Bronchial epithelial cell (primary cell): ENCODE results near the gene IPP. TPM values are rescaled to one million over a fixed set of nuclear protein-coding genes. Genes with fewer than 3 reads are reported as not detected.

Experiments used
- DNase-seq: peaks from one replicate; pipeline ENCODE4 v3.0.0-alpha.2; 2010; ENCODE audit warnings: low read depth
- FAIRE-seq: peaks from 2 replicates; lab custom pipeline; 2011; peaks lifted over from hg19 to GRCh38; lab: Jason Lieb, UNC
- H3K27me3 ChIP-seq: 2 replicates; pipeline ENCODE4 v1.5.1; 2011; ENCODE audit warnings: low read length; ENCODE audit not compliant: control insufficient read depth, insufficient read depth
- H3K36me3 ChIP-seq: 2 replicates; pipeline ENCODE4 v1.5.1; 2011; ENCODE audit warnings: low read length; ENCODE audit not compliant: control insufficient read depth, insufficient read depth
- H3K4me3 ChIP-seq: 2 replicates; pipeline ENCODE4 v1.5.1; 2011; ENCODE audit warnings: mild to moderate bottlenecking, low read depth, low read length, control low read depth
- CTCF ChIP-seq: IDR thresholded peaks from 2 replicates; pipeline ENCODE4 v1.5.1; 2011; ENCODE audit warnings: mild to moderate bottlenecking, moderate library complexity, low read length, control low read depth, inconsistent platforms; ENCODE audit not compliant: insufficient read depth, severe bottlenecking
- total RNA-seq: library from RNA; depleted of rRNA; stranded (reverse); fragments of >200 nt; gene quantifications from 2 replicates; pipeline ENCODE4 v1.2.1, GENCODE V29; 2014

The IPP gene
- total RNA-seq, 1 donor from 2014 or later: 9.7 TPM

DNA sequence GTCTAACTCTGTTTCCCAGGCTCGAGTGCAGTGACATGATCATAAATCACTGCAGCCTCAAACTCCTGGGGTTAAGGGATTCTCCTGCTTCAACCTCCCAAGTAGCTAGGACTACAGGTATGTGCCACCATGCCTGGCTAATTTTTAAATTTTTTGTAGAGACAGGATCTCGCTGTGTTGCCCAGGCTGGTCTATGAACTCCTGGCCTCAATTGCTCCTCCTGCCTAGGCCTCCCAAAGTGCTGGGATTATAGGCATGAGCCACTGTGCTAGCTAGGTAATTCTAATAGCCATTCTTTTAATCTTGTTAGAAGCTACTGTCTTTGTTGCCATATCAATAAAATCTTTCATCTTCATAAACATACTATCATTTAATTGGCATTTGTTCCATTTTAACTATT lies 39.1 kb upstream of the IPP start:
- H3K36me3 ChIP-seq: no peaks in the 10 kb centered on the region

DNA sequence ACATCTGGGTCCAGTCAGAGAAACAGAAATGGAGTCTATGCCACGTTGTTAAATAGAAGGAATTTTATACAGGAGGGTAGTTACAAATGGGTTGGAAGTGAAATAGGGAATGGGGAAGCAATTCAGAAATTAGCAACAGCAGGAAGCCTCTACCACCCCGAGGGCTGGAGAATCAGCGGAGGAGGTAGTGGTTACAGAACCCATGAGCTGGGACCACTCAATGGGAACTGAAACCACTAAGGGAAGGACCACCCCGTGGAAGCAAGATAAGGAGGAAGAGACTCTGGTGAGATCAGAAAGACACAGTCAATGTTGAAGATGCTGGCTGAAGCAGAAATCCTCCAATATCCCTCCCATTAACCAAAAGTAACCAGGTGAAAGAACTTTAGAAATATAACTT lies 37.5 kb upstream of the IPP start:
- FAIRE-seq: no peak
- no peaks in the 10 kb centered on the region for H3K27me3 ChIP-seq
- H3K36me3 ChIP-seq: no peaks in the 10 kb centered on the region
- no peak overlapping the region for H3K4me3 ChIP-seq
- no peak for TF ChIP-seq CTCF
- DNase-seq: no peak

More for the DNA sequence above, 39.1 kb upstream of the IPP start:
- DNase-seq (no peak), FAIRE-seq (no peak)
- Histone ChIP-seq H3K4me3 (no peak overlapping the region), H3K27me3 (no peaks in the 10 kb centered on the region)
- TF ChIP-seq CTCF: no peak

- FAIRE-seq (no peak), DNase-seq (no peak)
- Histone ChIP-seq H3K36me3 (no peaks in the 10 kb centered on the region), H3K4me3 (no peak overlapping the region), H3K27me3 (no peaks in the 10 kb centered on the region)
- no peak for TF ChIP-seq CTCF
These were observed 35.1 kb upstream of the IPP start for GRCh38 chr1:45785583-45785982.

- FAIRE-seq: no peak
- no peaks in the 10 kb centered on the region for H3K27me3 ChIP-seq
- no peak for DNase-seq
- TF ChIP-seq CTCF: no peak
- H3K36me3 ChIP-seq: no peaks in the 10 kb centered on the region
- no peak overlapping the region for H3K4me3 ChIP-seq
These were observed 25.3 kb upstream of the IPP start for GRCh38 chr1:45775794-45776193.

DNA sequence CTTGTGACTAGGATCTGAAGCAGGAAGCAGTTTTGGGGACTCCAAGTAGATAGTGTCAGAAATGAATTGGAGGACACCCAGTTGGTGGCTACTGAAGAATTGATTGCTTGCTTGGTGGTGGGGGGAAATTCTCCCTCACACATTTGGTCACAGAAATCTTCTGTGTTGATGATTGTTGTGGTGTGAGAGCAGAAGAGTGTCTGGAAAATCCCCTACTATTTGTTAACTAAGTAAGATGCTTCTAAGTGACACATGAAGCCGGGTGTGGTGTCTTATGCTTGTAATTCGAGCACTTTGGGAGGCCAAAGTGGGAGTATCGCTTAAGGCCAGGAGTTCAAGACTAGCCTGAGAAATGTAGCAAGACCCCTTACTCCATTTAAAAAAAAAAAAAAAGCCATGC lies 22.5 kb upstream of the IPP start:
- Histone ChIP-seq H3K36me3 (no peaks in the 10 kb centered on the region), H3K4me3 (no peak overlapping the region), H3K27me3 (no peaks in the 10 kb centered on the region)
- no peak for TF ChIP-seq CTCF
- no peak for FAIRE-seq
- no peak for DNase-seq

GRCh38 chr1:45769261-45769932 lies 18.9 kb upstream of the IPP start:
- FAIRE-seq (no peak), DNase-seq (peak; percentile 76)
- no peaks in the 10 kb centered on the region for H3K27me3 ChIP-seq
- no peak for TF ChIP-seq CTCF
- no peaks in the 10 kb centered on the region for H3K36me3 ChIP-seq
- H3K4me3 ChIP-seq: no peak overlapping the region
